ENCODE data around the gene PSMB5.

The PSMB5 gene

DNA sequence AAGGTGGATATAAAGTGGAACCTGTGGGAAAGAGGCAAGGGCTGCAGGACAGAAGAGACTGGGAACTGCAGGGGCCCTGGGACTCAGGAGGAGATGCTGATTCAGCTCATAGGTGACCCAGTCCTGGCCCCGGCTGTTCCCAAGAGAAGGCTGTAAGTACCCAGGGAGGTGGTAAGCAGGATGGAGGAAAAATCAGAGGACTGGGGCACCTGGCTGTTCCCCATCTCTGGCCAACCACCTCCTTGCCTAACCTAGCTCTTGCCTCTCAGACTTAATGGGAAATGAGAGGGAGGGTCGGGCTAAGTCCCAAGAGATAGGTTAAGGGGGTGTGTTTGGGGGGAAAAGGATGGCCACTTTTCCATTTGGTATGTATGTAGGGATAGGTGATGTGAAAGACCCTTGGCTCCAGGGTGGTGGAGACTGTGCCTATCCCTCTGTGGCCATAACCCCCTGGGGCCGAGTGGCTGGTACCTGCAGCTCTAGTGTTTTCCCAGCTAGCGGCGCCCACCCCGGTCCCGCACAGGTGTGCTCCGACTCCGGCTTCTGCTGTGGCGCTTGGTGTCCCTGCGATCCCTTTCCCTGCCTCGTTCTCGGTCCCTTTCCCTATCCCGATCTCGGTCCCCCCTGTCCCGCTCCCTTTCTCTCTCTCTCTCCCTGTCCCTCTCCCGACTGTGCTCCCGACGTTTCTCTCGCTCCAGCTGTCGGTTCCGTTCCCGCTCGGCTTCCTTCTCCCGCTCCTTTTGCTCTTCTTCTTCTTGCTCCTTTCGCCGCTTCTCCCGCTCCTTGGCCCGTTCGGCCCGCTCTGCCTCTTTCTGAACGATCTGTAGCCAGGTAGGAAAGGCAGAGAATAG lies 24.2 kb upstream of the PSMB5 start:
- no peak for DNase-seq (ENCODE audit: low read depth in 3 of 3)

DNA sequence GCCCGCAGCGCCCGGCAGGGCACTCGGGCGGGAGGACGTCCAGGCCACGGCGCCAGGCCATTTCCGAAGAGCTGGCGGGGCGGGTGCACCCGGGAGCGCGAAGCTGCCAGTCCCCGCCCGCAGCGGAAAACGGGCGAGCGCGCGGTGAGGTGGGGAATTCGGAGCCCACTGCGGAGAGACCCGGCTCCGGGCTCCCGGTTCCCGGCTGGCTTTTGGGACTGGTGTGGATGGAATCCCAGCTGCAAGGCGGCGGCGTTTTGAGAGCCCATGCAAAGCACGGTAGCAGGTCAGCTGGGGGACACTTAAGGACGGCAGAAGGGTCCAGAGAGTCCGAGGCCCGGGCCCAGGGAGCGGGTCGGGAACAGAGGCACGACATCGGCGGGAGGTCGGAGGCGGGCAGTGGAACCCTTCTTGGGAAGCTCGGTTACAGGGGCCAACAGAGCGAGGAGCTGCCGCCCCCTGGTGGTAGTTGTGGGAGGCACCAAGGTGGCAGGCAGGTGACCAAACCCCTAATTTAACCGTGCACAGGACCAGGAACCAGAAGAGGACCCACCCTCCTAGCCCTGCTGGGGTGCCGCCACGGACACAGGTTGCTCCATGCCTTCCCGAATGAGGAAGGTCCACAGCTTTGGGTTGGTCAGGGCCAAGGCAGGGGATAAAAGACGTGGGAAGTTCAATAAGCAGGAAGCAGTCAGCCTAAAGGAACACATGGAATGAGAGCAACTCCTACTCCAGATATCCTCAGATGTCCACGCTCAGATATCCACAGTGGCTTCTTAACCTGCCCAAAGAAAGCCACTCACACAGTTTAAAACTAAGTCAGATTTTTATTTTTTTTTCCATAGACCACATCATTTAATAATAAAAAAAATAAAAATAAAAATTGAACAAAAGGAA lies 23.3 kb upstream of the PSMB5 start:
- peak; percentile 73 to 83 (median 79) for DNase-seq (ENCODE audit: low read depth in 3 of 3)

DNA sequence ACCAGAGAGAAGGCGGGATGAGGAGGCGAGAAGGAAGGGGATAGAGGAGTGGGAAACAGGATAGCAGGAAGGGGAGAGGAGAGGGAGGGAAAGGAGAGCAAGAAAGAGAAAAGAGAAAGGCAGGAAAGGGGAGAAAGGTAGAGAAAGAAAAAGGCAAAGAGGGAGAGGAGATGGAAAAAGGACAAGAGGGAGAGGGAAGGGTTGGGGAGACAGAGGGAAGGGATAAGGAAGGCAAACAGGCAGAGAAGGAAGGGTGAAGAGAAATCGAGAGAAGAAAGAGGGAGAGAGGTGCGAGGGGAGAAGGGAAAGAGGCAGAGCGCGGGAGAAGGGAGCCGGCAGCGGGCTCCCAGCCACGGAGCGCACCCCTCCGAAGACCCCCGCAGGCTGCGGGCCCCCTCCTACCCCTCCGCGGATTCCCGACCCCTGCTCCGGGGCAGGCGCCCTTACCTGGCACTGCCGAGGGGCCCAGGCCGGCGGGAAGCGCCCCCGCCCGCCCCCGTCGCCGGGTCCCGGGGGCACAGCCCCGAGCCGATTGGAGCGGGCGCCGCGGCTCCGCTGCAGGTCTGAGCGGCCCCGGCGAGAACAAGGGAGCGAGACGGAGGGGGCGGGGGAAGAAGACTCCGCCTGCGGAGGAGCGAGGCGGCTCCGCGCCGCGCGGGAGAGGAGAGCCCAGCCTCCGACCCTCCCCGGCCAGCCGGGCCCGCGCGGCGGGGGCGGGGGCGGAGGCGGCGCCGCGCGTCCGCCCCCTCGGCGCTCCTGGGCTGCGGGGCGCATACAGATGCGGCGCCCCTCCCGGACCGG lies 22.5 kb upstream of the PSMB5 start, which contains the start of gene CDH24:
Gene CDH24, minus strand, starts transcription at position 565 of the 801 bp plus-strand sequence. CDS start 1,787 bp downstream, outside the sequence.
- peak; percentile 37 to 57 (median 42) for DNase-seq (ENCODE audit: low read depth in 3 of 3)

DNA sequence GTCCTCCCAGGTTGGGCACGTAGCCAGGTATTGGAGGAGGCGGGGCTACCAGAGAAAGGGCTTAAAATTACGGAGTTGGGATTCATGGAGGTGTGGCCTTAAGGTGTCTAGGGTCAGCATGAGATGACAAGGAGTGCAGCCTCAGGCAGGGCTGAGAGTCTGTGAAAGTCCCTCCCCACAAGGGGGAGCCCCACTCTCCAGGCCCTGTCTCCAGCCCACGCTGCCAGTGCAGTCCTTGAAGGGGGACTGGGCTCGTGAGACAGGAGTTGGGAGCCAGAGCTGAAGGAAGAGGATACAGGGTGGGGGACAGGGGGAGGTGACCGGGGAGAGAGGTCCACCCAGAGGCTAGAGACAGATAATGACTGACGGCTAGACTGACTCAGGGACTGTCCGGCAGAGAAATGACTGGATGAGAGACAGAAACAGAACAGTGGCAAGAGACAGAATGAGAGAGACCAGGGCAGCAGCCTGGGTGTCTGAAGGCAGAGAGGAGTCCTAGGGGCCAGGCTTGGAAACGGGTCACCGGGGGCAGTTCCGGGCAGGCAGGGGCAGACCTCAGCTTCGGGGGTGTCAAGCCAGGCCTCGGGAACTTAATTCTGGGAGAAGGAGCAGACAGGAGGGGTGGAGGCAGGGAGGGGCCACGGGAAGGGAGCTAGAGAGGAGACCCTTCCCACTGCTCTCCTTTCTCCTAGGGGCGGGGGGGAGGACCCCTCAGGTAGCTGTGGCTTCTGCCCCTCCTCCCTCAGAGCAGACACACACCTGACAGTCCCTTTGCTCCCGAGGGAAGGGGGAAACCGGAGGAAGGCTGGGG lies 21.6 kb upstream of the PSMB5 start:
- DNase-seq (ENCODE audit: low read depth in 3 of 3), result peak; percentile 35 to 69 (median 39)

DNA sequence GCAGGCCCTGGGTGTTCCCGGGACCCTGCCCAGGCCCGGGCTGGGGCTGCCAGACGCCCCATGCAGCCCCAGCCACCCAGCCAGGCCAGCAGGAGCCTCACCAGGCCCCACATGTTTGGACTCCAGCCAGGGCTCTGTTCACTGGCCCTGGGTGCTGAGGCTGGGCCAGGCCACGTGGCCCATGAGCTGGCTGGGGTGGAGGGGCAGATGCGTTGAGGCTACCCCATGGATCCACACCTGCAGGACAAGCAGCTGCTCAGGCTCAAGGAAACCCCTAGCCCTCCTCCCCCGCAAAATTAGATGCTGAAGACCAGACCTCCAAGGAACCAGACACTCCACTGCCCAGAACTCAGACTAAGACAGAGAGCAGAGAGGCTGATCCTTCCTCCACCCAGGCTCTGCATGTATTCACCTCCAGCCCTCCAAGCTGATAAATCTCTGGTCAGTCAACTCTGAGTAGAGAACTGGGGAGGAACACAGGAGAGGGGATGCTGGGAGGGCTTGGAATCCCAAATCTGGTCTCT lies 21.0 kb upstream of the PSMB5 start:
- no peak for DNase-seq (ENCODE audit: low read depth in 3 of 3)

DNA sequence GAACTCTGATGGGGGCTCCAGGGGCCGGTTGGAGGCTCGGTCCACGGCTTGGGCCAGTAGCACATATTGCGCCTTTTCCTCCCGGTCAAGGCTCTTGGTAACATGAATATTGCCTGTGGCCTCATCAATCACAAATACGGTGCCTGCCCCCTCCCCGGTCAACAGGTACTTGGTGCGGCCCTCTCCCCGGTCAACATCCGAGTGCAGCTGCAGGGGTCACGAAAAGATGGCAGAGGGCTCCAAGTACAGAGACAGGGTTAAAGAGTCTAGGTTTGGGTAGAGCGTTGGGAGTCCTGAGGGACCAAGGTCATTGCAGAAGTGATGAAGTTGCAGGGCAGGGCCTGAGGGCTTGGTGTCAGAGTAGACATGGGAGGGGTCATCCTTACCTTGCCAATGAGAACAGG lies 20.4 kb upstream of the PSMB5 start:
- DNase-seq (ENCODE audit: low read depth in 3 of 3), result no peak

DNA sequence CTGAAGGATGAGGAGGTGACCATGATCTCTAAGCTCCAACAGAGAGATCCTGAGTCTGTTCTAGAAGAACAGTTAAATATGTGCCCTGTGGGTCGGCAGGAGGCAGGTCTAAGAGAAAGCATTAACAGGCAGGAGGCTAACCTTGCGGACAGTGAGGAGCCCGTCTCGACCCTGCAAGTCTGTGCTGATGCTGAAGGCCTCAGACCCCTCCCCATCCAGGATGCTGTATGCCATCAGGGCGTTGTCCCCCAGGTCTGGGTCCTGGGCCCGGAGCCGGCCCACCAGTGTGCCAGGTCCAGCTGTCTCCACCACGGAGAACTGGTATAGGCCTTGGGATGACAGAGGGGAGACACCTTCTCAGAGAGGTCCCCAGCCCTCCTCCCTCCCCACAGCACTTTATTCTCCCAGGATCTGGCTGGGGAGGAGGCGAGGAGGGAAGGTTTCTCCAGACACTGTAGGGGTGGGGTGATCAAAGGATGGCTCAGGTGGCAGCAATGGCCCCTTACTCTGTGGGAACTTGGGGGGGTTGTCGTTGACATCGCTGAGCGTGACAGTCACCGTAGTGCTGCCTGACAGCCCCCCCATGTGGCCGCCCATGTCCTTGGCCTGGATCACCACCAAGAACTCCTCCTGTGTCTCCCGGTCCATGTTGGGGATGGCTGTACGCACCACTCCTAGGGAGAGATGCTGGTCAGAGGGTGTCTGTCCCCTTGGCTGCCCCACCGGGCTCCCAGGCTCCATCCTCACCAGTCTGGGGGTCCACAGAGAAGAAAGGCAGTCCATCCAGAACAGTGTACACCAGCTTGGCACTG lies 19.5 kb upstream of the PSMB5 start:
- peak in 1 of 3 donors; percentile 38 for DNase-seq (ENCODE audit: low read depth in 3 of 3)

DNA sequence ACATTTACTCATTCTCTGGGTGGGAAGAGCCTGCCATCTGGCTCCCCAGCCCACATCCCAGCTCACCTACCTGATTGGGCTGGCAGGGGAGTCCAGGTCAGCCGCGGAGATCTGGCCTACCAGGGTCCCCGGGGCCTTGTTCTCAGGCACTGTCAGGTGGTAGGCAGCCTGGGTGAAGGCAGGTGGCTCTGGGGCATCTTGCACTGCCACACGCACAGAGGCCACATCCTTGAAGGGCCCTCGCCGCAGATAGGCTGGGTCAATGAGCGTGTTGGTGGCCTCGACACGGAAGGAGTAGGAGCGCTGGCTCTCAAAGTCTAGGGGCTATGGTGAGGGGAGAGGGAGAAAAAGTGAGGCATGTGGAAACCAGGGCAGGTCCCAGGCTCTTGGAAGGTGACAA lies 18.7 kb upstream of the PSMB5 start:
- DNase-seq (ENCODE audit: low read depth in 3 of 3), result no peak

DNA sequence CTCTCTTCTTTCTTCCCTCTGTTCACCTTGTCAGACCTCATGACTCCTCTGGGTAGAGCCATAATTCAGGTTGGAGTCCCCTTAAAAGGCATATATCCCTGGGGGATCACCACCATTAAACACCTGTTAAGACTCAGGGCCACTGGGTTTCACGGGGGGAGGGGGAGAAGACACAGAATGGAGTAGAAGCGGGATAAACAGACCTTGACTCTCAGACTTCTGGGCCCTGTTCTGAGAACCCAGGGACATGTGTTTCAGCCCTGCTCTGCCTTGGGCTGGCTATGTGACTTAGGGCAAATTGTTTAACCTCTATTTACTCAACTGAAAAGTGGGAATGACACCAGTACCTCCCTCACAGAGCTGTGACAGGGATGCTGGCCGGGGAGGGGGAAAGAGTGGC lies 18.0 kb upstream of the PSMB5 start:
- DNase-seq (ENCODE audit: low read depth in 3 of 3), result no peak

DNA sequence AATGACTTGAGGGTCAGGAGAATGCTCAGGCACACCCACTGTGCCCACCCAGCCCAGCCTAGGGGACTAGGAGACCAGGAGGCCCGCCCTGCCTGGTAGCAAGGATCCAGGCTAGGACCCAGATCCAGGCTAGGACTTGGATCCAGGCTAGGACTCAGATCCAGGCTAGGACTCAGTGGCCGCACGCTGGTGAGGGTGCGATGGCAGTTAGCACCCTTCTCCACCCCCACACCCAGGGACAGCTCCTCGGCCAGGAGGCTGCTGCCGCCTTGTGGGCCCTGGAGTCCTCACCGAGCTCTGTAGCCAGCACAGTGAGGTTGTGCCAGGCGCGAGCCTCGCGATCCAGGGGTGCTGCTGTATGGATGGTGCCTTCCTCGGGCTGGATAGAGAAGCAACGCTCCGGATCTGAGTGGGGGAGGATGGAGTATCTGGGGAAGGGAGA lies 17.5 kb upstream of the PSMB5 start:
- no peak for DNase-seq (ENCODE audit: low read depth in 3 of 3)

DNA sequence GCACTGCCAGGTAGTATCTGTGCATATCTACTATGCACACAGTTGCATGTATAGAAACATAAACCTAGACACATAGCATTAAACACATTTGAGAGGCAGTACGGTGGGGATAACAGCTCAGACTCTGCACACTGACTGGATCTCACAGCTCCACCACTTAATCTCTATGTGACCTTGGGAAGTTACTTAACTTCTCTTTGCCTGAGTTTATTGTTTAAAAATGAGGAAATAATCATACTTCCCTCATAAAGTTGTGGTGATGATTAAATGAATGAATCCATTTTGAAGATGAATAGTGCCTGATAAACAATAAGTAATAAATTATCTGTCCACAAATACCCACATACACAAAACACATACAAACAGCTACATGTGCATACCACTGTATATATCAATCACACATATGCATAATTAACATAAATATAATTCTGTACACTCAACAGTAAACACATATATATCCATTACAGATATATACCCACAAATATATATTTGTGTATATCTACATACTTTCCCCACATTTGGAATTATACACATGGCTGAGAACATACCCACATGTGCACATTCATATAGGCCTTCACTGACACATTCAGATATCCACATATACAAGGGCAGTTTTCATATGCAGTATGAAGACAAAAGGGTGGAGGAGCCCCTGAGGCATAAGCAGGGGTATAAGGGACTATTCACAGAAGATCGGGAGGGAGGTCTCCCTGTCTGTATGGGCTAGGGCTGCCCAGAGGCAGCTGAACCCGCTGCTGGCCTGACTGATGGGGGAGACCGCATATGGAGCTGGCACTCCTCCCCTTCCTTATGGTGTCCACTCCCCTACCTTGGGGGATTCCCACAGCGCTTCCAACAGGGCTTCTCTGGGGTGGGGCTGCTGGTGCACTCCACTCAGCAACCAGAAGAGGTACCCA lies 16.7 kb upstream of the PSMB5 start:
- DNase-seq (ENCODE audit: low read depth in 3 of 3), result no peak

DNA sequence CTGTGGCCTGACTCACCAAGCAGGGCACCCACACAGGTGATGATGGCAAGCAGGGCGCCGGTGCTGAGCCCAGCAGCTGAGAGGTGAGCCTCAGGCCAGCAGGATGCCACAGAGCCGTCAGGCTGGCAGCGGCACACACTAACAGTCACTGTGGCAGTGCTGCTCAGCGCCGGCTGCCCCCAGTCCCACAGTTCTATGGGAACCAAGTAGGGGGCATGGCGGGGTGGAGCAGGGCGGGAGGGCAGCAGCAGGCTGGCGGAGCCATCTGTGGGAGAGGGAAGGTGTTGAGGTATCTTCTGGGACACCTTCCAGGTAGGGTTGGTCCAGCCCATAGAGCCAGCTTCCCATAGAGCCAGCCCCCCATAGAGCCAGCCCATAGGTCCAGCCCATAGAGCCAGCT lies 14.3 kb upstream of the PSMB5 start:
- DNase-seq (ENCODE audit: low read depth in 3 of 3), result no peak

DNA sequence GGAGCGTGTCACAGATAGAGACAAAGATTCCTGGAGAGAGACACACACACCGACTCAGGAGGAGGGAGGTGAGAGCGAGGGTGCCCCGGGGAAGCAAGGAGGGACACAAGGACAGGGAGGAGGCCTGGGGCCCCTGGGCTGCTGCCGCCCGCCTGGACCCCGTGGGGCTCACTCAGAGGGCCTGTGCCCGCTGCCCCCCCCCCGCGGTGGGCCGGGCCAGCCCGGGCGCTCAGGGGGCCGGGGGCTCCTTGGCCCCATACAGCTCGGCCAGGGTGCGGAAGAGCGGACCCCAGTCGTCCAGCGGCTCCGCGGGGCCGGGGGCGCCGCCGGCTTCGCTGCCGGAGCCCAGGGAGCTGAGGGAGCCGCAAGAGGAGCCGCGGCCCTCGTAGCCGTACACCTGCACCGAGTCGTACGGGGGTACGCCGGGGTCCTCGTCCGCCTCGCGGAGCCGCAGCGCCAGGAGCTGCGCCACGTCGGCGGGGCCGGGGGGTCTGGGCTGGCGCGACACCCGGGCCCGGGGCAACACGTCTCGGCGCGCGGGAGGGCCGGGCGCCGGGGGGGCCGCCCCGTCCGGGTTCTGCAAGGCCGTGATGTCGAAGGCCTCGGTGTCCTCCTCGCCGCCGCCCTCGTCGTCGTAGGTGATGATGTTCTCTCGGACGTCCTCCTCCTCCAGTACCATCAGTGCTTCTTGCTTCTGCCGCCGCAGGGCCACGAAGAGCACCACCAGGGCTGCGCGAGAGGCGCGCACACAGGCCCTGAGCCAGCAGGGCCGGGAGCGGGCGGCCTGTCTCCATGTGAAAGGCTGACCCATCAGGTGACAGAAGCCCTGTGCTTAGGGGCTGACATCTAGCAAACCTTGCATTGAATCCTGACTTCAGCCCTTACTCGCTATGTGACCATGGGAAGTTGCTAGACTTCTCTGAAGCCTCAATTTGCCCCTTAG lies 13.3 kb upstream of the PSMB5 start:
- no peak for DNase-seq (ENCODE audit: low read depth in 3 of 3)

DNA sequence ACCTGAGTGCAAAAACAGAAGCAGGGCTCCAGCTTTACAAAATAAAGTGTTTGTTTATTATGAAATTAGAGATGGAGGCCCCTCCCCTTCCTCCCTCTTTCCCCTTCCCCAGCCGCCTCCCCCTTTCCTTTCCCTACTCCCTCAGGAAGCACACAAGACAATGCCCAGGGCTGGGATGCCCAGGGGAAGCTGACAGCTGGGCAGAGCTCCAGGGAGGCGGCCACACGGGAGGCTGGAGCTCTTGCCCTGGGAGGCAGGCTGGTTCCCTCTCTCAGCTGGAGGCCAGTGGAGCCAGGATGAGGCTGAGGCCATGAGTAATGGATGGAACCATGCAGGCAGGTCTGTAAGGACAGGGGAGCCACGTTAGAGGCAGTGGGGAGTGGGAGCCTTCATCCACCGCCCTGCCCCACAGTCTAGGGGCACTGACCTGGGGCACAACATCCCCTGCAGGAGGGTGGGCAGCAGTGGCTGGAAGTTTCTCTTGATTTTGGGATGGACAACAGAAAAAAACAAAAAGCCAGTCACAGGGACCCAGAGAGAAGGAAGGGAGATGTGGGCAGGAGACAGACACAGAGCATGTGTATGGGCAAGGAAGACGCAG lies 12.4 kb upstream of the PSMB5 start:
- no peak for DNase-seq (ENCODE audit: low read depth in 3 of 3)

DNA sequence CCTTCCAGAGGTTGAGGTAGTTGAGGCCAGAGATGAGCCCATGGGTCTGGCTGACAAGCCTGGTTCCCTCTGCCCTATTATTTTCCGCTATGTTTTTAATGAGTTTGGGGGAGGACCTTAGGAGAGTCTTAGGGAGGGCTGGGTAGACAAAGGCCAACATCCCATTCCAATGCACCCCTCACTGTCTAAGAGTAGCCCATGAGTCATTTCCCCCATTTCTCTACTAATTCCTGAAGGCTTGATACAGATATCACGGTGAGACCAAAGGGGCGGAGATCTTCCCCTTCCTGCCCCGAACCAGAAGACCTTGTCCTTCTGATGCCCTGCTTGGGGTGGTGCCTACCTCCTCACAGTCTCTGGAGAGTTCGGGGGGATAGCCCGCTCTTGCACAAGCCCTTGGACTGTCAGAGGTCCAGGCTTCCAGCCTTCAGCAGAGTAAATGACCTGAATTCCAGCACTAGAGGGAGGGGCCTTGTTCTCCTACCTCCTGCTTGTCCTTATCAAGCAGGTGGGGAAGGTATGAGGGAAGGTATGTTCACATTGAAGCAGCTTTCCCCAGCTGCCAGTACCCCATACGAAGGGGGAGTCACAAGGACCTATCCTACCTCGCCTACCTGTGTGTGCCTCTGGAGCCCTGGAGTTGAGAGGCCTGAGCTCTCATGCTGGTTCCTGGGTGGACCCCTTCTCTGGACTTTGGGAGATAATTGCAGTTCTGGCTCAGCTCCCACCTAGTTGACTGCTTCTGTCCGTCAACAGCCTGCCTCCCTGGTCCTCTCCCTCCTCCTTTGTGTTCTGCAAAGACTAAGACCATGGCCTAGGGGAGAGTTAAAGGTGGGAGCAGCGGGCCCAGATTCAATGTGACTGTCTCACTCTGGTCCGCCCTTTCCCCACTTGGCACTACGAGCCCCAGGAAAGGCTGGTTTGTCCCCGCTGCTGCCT lies 11.0 kb upstream of the PSMB5 start:
- no peak for DNase-seq (ENCODE audit: low read depth in 3 of 3)

DNA sequence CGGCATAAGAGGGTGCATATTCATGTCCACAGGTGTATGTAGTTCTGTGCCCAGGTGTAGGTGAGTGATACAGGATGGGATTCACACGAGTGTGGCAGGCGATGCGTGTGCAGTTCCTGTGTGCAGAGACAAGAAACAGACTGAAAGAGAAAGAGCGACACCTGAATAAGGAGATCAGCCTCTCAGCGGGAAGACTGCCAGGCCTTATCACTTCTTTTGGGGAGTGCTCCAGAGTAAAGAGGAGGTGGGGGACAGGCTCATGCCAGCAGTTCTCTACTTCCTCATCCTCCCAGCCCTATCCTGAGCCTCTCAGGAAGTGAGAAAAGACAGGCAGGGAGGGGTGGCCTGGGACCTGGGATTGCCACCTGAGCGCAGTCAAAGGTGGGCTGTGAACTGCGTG lies 10.1 kb upstream of the PSMB5 start:
- DNase-seq (ENCODE audit: low read depth in 3 of 3), result no peak

Data from stimulated activated CD4-positive, alpha-beta T cell treated with anti-CD3 and anti-CD28 coated beads, TNF-alpha, amount 100 ng/mL, for 48 hours (primary cell).